GM12872 (cell line): ENCODE results near the gene TENM4.

Experiments
- TF ChIP-seq, protein P1 (sequence below): IDR thresholded peaks from 3 replicates; pipeline ENCODE4 v1.5.1; 2011; ENCODE audit warnings: low read depth, mild to moderate bottlenecking, low read length, moderate library complexity; ENCODE audit not compliant: insufficient read depth

The TENM4 gene

DNA sequence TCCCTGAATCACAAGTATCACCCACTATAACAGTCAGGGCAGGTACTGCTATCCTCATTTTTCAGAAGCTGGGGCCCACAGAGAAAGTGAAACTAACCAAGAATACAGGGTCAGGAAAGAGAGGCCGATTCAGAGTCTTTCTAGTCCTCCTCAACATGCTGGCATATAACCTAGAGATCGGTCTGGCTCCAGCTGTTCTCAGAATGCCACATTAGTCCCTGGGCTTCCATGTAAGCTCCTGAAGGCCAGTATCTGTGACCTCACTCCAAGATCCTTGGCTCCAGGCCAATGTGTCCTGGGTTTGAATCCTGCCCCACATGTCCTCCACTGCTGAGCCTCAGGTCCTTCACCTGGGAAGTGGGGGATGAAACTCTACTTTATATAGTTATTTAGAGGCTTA, 50.4 kb downstream of the TENM4 start:
- TF ChIP-seq, protein P1, sequence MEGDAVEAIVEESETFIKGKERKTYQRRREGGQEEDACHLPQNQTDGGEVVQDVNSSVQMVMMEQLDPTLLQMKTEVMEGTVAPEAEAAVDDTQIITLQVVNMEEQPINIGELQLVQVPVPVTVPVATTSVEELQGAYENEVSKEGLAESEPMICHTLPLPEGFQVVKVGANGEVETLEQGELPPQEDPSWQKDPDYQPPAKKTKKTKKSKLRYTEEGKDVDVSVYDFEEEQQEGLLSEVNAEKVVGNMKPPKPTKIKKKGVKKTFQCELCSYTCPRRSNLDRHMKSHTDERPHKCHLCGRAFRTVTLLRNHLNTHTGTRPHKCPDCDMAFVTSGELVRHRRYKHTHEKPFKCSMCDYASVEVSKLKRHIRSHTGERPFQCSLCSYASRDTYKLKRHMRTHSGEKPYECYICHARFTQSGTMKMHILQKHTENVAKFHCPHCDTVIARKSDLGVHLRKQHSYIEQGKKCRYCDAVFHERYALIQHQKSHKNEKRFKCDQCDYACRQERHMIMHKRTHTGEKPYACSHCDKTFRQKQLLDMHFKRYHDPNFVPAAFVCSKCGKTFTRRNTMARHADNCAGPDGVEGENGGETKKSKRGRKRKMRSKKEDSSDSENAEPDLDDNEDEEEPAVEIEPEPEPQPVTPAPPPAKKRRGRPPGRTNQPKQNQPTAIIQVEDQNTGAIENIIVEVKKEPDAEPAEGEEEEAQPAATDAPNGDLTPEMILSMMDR = no peak

DNA sequence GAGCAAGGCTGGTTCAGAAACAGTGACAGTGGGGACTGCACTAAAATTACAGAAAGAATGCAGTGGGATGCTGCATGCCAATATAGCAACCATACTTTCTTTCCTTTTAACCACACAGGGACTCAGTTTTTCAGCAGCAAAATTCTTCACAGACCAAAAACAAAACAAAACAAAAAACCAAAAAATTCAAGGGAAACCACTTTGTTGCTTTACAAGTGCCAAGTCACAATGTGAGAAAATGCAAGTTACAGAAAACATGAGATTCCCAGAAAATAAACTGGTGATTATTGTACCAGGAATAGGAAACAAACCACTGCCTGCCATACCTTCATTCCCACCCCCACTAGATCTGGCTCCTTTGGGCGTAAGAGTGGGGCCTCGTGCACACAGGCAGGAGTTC, 52.6 kb downstream of the TENM4 start:
- TF ChIP-seq, protein P1 = no peak

DNA sequence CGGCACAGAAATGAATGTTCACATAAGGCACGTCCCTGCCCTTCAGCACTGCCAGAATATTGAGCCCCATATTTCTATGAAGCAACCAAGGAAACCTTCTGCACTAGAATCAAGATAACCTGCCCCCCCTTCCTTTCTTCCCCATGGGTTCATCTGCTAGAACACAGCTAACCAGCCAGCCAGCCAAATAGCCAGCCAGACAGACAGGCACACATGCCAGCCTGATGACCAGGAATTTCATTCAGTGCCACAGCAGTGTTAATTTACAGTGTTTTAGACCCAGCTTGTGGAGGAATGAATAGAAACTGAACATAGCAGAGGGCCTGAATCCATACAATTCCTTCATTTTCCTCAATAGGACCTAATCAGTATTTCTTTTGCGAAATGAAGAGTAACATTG, 57.0 kb downstream of the TENM4 start:
- TF ChIP-seq, protein P1 = no peak

DNA sequence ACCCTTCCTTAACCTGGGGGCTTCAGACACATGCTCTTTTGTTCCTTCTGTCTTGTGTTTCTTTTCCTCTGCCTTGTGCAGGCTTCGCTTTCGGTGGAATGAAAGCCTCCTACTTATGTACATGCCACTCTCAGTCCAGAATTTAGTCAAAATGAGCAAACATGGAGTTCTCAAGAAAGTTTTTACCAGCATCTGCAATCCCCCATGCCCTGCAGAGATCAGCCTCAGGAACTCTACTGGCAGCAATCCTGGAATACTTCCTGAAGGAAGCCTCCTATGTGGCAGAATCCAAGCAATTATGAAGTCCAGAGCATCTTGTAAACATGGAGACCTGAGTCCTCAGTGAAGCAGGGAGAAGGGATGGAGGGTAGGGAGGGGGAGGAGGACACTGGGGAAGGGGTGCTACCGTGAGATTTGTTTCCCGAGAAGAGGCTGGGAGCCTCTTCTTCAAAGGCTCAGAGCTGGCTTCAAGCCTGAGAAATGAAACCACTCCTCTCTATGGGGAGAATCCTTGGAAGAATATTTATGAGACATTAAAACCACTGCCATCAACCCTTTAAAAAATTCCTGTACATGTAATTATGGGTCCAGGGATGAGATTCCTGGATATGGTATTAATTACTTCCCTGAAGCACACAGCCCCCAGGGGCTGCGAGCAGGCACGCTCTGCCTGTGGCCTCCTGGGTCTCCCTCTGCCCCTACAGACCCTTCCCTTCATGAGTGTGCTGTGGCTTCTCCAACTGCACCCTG, 58.4 kb downstream of the TENM4 start:
- TF ChIP-seq, protein P1 = no peak

DNA sequence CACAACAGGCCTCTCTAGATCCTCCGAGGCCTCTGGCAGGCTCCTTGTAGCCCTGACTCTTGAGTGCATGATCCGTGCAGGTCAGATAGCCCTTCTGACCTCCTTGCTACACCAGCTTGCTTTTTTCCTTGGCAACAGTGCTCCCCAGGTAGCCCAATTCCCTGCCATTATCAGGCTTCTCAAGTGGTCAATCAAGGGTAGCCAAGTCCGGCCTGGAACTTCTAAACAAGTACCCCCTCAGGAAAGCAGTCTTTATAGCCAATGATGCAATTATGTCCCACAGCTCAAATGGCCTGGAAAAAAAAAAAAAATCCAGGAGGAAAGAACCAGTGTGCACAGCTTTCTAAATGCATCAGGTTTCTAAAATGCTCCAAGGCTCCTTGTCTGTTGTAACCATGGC, 59.8 kb downstream of the TENM4 start:
- TF ChIP-seq, protein P1 = no peak

DNA sequence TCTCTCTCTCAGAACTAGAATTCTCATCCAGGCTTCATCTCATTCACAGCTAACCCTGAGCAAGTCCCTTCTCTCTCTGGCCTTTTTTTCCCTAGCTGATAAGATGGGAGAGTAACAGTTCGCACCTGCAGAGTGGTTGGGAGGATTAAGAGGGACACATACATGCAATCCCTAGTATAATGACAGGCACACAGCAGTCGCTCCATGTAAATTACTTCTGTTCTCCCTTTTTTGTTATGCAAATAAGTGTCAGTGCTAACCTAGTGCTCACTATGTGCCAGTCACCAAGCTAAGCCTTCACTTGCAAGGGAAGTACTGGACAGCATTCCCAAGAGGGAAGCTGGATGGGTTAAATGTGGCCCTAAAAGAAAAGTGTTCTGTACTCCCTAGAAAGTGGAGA, 63.4 kb downstream of the TENM4 start:
- TF ChIP-seq, protein P1 = no peak

DNA sequence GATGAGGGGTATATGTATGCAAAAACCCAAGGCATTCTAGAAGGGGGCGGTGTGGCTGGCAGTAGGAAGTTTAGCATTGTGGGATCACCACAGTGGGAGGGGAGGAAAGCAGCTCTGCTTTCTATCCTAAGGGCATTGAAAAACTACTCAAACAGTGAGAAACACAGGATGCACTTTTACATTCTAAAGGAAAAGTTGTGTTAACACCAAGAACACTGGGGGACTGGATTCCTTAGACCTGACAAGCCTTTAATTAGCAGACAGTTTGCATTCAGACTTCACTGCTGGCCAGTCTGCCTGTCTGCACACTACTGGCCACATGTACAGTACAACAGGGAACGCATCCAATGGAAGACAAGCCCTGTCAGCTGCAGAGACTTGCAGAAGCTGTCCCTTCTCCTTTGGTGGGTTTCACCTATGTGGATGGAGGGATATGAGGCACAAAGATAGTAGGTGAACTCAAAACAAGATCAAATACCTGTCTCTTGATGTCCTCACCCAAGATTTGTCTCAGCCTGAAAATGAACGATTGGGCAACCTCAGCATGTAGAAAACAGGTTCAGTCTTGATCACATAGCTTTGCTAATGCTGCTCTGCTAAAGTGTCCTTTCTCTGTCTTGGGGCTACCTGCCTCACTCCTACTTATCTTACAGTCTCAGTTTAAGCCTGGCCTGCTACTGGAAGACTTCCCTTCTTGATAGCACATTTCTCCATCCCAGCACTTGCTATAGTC, 64.8 kb downstream of the TENM4 start:
- TF ChIP-seq, protein P1 = no peak
